ENCODE results near the gene DGCR6. TPM values are rescaled to one million over a fixed set of nuclear protein-coding genes. Genes with fewer than 3 reads are reported as not detected.
"Not testable (repeated sequence)": the region's sequence is repeated elsewhere in the genome, so short reads cannot be mapped to it uniquely, and the experiment has no call there.

The DGCR6 gene
- total RNA-seq, 1 experiment from 2014 or later, result 2.7 TPM

GRCh38 chr22:18917818-18918217 lies 11.7 kb downstream of the DGCR6 start:
- BruUV-seq (replicated peaks); H3K36me3 ChIP-seq (ENCODE audit: insufficient read depth, low read length, poor library complexity, severe bottlenecking); H3K4me3 ChIP-seq (ENCODE audit: low read depth, low read length, poor library complexity, severe bottlenecking); DNase-seq (ENCODE audit: low spot score); H3K27me3 ChIP-seq (replicated peaks; ENCODE audit: insufficient read depth, low read depth, low read length, poor library complexity); POLR2A ChIA-PET (ENCODE audit: low non-redundant PET); CTCF ChIA-PET; intact Hi-C loops (cut with micrococcal nuclease; ENCODE audit: unreplicated experiment); H3K9me3 ChIP-seq (ENCODE audit: low read depth, low read length, poor library complexity, severe bottlenecking); H3K4me1 ChIP-seq (ENCODE audit: insufficient read depth, low read length, poor library complexity, severe bottlenecking); H3K27ac ChIP-seq (ENCODE audit: low read depth, low read length, poor library complexity, severe bottlenecking): not testable (repeated sequence)

- H3K27ac ChIP-seq (ENCODE audit: low read depth, low read length, poor library complexity, severe bottlenecking); intact Hi-C loops (cut with micrococcal nuclease; ENCODE audit: unreplicated experiment); CTCF ChIA-PET; H3K4me3 ChIP-seq (ENCODE audit: low read depth, low read length, poor library complexity, severe bottlenecking); BruUV-seq (replicated peaks); H3K36me3 ChIP-seq (ENCODE audit: insufficient read depth, low read length, poor library complexity, severe bottlenecking); POLR2A ChIA-PET (ENCODE audit: low non-redundant PET); H3K27me3 ChIP-seq (replicated peaks; ENCODE audit: insufficient read depth, low read depth, low read length, poor library complexity); H3K4me1 ChIP-seq (ENCODE audit: insufficient read depth, low read length, poor library complexity, severe bottlenecking); H3K9me3 ChIP-seq (ENCODE audit: low read depth, low read length, poor library complexity, severe bottlenecking); DNase-seq (ENCODE audit: low spot score): not testable (repeated sequence)
These were observed 14.3 kb downstream of the DGCR6 start for GRCh38 chr22:18920257-18920902.

GRCh38 chr22:18925368-18926064 lies 19.4 kb downstream of the DGCR6 start:
- Histone ChIP-seq H3K9me3 (ENCODE audit: low read depth, low read length, poor library complexity, severe bottlenecking) (no peaks in the 10 kb centered on the region), H3K36me3 (ENCODE audit: insufficient read depth, low read length, poor library complexity, severe bottlenecking) (no peaks in the 10 kb centered on the region), H3K27ac (ENCODE audit: low read depth, low read length, poor library complexity, severe bottlenecking) (no peak overlapping the region), H3K4me1 (ENCODE audit: insufficient read depth, low read length, poor library complexity, severe bottlenecking) (no peaks in the 10 kb centered on the region), H3K27me3 (replicated peaks; ENCODE audit: insufficient read depth, low read depth, low read length, poor library complexity) (no peaks in the 10 kb centered on the region), H3K4me3 (ENCODE audit: low read depth, low read length, poor library complexity, severe bottlenecking) (no peak overlapping the region)
- BruUV-seq (replicated peaks), result no TSS peak
- no peak for DNase-seq (ENCODE audit: low spot score)
- no peak for TF ChIP-seq EZH2 (IDR thresholded peaks at IDR 0.05; ENCODE audit: borderline replicate concordance, low read depth, low read length, poor library complexity, severe bottlenecking)
- TF ChIP-seq CTCF (conservative IDR thresholded peaks at IDR 0.05; ENCODE audit: low read depth, low read length), result no peak
- intact Hi-C loops (cut with micrococcal nuclease; ENCODE audit: unreplicated experiment), result no loop called here
- ChIA-PET CTCF (no interaction called here), POLR2A (ENCODE audit: low non-redundant PET) (no interaction called here)

- intact Hi-C loops (cut with micrococcal nuclease; ENCODE audit: unreplicated experiment), result no loop called here
- Histone ChIP-seq H3K27ac (ENCODE audit: low read depth, low read length, poor library complexity, severe bottlenecking) (no peak overlapping the region), H3K4me1 (ENCODE audit: insufficient read depth, low read length, poor library complexity, severe bottlenecking) (no peaks in the 10 kb centered on the region), H3K36me3 (ENCODE audit: insufficient read depth, low read length, poor library complexity, severe bottlenecking) (no peaks in the 10 kb centered on the region), H3K9me3 (ENCODE audit: low read depth, low read length, poor library complexity, severe bottlenecking) (no peaks in the 10 kb centered on the region), H3K4me3 (ENCODE audit: low read depth, low read length, poor library complexity, severe bottlenecking) (no peak overlapping the region), H3K27me3 (replicated peaks; ENCODE audit: insufficient read depth, low read depth, low read length, poor library complexity) (no peaks in the 10 kb centered on the region)
- no TSS peak for BruUV-seq (replicated peaks)
- ChIA-PET CTCF (no interaction called here), POLR2A (ENCODE audit: low non-redundant PET) (no interaction called here)
- TF ChIP-seq EZH2 (IDR thresholded peaks at IDR 0.05; ENCODE audit: borderline replicate concordance, low read depth, low read length, poor library complexity, severe bottlenecking) (no peak), CTCF (conservative IDR thresholded peaks at IDR 0.05; ENCODE audit: low read depth, low read length) (no peak)
- DNase-seq (ENCODE audit: low spot score), result no peak
These were observed 20.9 kb downstream of the DGCR6 start for GRCh38 chr22:18927020-18927419.
